GM23338 (cell line): Measurements from ENCODE around the gene IFIT1B. TPM values are rescaled to one million over a fixed set of nuclear protein-coding genes. Genes with fewer than 3 reads are reported as not detected.

Source experiments
- ATAC-seq: fragments of 200-7000 bp; cut with Tn5 transposase; 3 replicates; pipeline ENCODE4 v1.9.1; 2020
- DNase-seq: peaks from one replicate; pipeline ENCODE4 v3.0.0-alpha.2; 2015; ENCODE audit warnings: low spot score
- H2AFZ ChIP-seq: fragments of 200-600 bp; sonication (generic); 2 replicates; pipeline ENCODE4 v1.8.0; 2016; ENCODE audit warnings: antibody characterized with exemption, mild to moderate bottlenecking, moderate library complexity
- H3F3A ChIP-seq: fragments of 200-600 bp; sonication (generic); replicated peaks from 2 replicates; pipeline ENCODE4 v1.8.0; 2017; ENCODE audit warnings: antibody characterized with exemption, mixed run types, low read depth
- H3K27ac ChIP-seq: fragments of 200-600 bp; sonication (generic); 2 replicates; pipeline ENCODE4 v1.6.1; 2016; ENCODE audit warnings: low read depth
- H3K27me3 ChIP-seq: fragments of 200-600 bp; sonication (generic); 2 replicates; pipeline ENCODE4 v1.8.0; 2016; ENCODE audit warnings: mild to moderate bottlenecking, mixed run types, moderate library complexity; ENCODE audit not compliant: insufficient read depth
- H3K36me3 ChIP-seq: fragments of 200-600 bp; sonication (generic); 2 replicates; pipeline ENCODE4 v1.8.0; 2016; ENCODE audit warnings: mild to moderate bottlenecking; ENCODE audit not compliant: insufficient read depth
- H3K4me1 ChIP-seq: fragments of 200-600 bp; sonication (generic); 2 replicates; pipeline ENCODE4 v1.8.0; 2016; ENCODE audit warnings: mild to moderate bottlenecking, moderate library complexity; ENCODE audit not compliant: insufficient read depth
- H3K4me2 ChIP-seq: fragments of 200-600 bp; sonication (generic); 2 replicates; pipeline ENCODE4 v1.7.1; 2017; ENCODE audit warnings: mixed run types
- H3K4me3 ChIP-seq: fragments of 200-600 bp; sonication (generic); 2 replicates; pipeline ENCODE4 v1.6.1; 2016; ENCODE audit warnings: mixed run types
- H3K79me2 ChIP-seq: fragments of 200-600 bp; sonication (generic); replicated peaks from 2 replicates; pipeline ENCODE4 v1.8.0; 2017; ENCODE audit warnings: mild to moderate bottlenecking; ENCODE audit not compliant: insufficient read depth
- H3K9me2 ChIP-seq: fragments of 200-600 bp; sonication (generic); 2 replicates; pipeline ENCODE4 v1.8.0; 2017; ENCODE audit not compliant: insufficient read depth
- H4K20me1 ChIP-seq: fragments of 200-600 bp; sonication (generic); replicated peaks from 2 replicates; pipeline ENCODE4 v1.8.0; 2017; ENCODE audit warnings: mild to moderate bottlenecking; ENCODE audit not compliant: insufficient read depth
- H3K27ac Mint-ChIP-seq: 2 replicates; pipeline ENCODE4 v1.8.0; 2020; ENCODE audit warnings: inconsistent platforms, mild to moderate bottlenecking, moderate library complexity, mixed read lengths
- H3K27me3 Mint-ChIP-seq: 3 replicates; pipeline ENCODE4 v1.8.0; 2022; ENCODE audit warnings: low read depth, mild to moderate bottlenecking, moderate library complexity, mixed read lengths, inconsistent platforms; ENCODE audit not compliant: insufficient read depth, poor library complexity
- H3K36me3 Mint-ChIP-seq: 3 replicates; pipeline ENCODE4 v1.8.0; 2021; ENCODE audit warnings: low read depth, mild to moderate bottlenecking, inconsistent platforms, moderate library complexity, mixed read lengths
- H3K4me1 Mint-ChIP-seq: 3 replicates; pipeline ENCODE4 v1.8.0; 2020; ENCODE audit warnings: mild to moderate bottlenecking, inconsistent platforms, mixed read lengths
- H3K4me3 Mint-ChIP-seq: 3 replicates; pipeline ENCODE4 v1.8.0; 2021; ENCODE audit warnings: moderate library complexity, mild to moderate bottlenecking, inconsistent platforms, mixed read lengths
- H3K9me3 Mint-ChIP-seq: 3 replicates; pipeline ENCODE4 v1.8.0; 2020; ENCODE audit warnings: moderate library complexity, mild to moderate bottlenecking, inconsistent platforms, mixed read lengths
- CREB1 ChIP-seq: fragments of 250-450 bp; sonication (Bioruptor Pico); IDR thresholded peaks from 2 replicates; pipeline ENCODE4 v1.5.0; 2020; ENCODE audit warnings: low read depth, mild to moderate bottlenecking, moderate library complexity
- EZH2 ChIP-seq: fragments of 200-600 bp; sonication (generic); IDR thresholded peaks from one replicate; pipeline ENCODE4 v1.8.0; 2017; ENCODE audit warnings: antibody characterized with exemption, mild to moderate bottlenecking, low read depth; ENCODE audit not compliant: unreplicated experiment
- EZH2phosphoT487 ChIP-seq: fragments of 200-600 bp; sonication (generic); IDR thresholded peaks from one replicate; pipeline ENCODE4 v1.8.1; 2018; ENCODE audit warnings: antibody characterized with exemption; ENCODE audit not compliant: unreplicated experiment
- NANOG ChIP-seq: IDR thresholded peaks from 2 replicates; pipeline ENCODE4 v1.6.1; 2016; ENCODE audit warnings: antibody characterized with exemption, borderline replicate concordance
- POLR2AphosphoS5 ChIP-seq: IDR thresholded peaks from 2 replicates; pipeline ENCODE4 v1.6.1; 2016; ENCODE audit warnings: antibody characterized with exemption, low read depth
- STAT1 ChIP-seq: IDR thresholded peaks from one replicate; pipeline ENCODE4 v1.6.1; 2016; ENCODE audit warnings: antibody characterized with exemption; ENCODE audit not compliant: unreplicated experiment
- ZNF114 ChIP-seq: fragments of 250-450 bp; sonication (Bioruptor Pico); IDR thresholded peaks from 2 replicates; pipeline ENCODE4 v1.5.0; 2020; ENCODE audit warnings: mild to moderate bottlenecking, moderate library complexity
- ZNF331 ChIP-seq: fragments of 250-450 bp; sonication (Bioruptor Pico); IDR thresholded peaks from 2 replicates; pipeline ENCODE4 v1.5.0; 2020; ENCODE audit warnings: low read depth, mild to moderate bottlenecking, moderate library complexity
- polyA plus RNA-seq: library from polyadenylated mRNA; unstranded; fragments of >200 nt; fragmentation: Nextera tagmentation; extraction: Ambion mirVana; gene quantifications from 2 replicates; pipeline ENCODE4 v1.2.1, GENCODE V29; 2016
- total RNA-seq: library from RNA; depleted of rRNA; stranded (reverse); fragments of >200 nt; shearing (Covaris generic); gene quantifications from 2 replicates; pipeline ENCODE4 v1.2.3, GENCODE V29; 2014
- TF ChIP-seq, protein P1 (sequence below): IDR thresholded peaks from one replicate; pipeline ENCODE4 v1.6.1; 2018; ENCODE audit warnings: antibody characterized with exemption; ENCODE audit not compliant: unreplicated experiment
- TF ChIP-seq, protein P2 (sequence below): IDR thresholded peaks from 2 replicates; pipeline ENCODE4 v1.6.1; 2016; ENCODE audit warnings: antibody characterized with exemption
- TF ChIP-seq, protein P3 (sequence below), 2 experiments: fragments of 200-600 bp in 1 of 2; sonication (generic) in 1 of 2; conservative IDR thresholded peaks; 2 replicates each; pipeline versions ENCODE4 v1.5.1 to v1.6.1; 2016 to 2017; ENCODE audit warnings: antibody characterized with exemption in 2 of 2, low read depth in 2 of 2, mild to moderate bottlenecking in 2 of 2, moderate library complexity in 1 of 2
- TF ChIP-seq, protein P4 (sequence below): fragments of 250-450 bp; sonication (Bioruptor Pico); IDR thresholded peaks from 2 replicates; pipeline ENCODE4 v1.5.0; 2020; ENCODE audit warnings: mild to moderate bottlenecking, moderate library complexity

The IFIT1B gene
- total and polyA plus RNA-seq, 2 experiments from 2014 or later = 0.10 TPM; not detected in 1

DNA sequence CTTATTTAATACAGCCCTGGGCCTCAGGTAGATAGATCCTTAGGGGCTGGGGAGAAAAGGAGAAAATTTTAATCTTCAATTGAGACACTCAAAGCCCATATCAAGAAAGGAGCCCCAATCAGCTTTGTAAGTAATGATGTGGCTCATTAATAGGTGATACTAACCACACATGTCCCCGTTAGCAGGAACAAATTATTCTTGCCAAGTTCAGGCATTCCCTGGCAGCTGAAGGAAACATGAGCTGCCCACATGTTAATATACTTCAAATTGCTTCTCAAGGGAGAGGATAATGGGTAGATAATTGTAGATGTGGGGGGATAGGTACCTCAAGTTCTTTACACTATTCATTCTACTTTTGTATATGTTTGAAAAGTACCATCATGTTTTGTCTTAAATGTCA, 51.0 kb downstream of the IFIT1B start (continued):
- TF ChIP-seq, protein P1, sequence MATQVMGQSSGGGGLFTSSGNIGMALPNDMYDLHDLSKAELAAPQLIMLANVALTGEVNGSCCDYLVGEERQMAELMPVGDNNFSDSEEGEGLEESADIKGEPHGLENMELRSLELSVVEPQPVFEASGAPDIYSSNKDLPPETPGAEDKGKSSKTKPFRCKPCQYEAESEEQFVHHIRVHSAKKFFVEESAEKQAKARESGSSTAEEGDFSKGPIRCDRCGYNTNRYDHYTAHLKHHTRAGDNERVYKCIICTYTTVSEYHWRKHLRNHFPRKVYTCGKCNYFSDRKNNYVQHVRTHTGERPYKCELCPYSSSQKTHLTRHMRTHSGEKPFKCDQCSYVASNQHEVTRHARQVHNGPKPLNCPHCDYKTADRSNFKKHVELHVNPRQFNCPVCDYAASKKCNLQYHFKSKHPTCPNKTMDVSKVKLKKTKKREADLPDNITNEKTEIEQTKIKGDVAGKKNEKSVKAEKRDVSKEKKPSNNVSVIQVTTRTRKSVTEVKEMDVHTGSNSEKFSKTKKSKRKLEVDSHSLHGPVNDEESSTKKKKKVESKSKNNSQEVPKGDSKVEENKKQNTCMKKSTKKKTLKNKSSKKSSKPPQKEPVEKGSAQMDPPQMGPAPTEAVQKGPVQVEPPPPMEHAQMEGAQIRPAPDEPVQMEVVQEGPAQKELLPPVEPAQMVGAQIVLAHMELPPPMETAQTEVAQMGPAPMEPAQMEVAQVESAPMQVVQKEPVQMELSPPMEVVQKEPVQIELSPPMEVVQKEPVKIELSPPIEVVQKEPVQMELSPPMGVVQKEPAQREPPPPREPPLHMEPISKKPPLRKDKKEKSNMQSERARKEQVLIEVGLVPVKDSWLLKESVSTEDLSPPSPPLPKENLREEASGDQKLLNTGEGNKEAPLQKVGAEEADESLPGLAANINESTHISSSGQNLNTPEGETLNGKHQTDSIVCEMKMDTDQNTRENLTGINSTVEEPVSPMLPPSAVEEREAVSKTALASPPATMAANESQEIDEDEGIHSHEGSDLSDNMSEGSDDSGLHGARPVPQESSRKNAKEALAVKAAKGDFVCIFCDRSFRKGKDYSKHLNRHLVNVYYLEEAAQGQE = no peak
- TF ChIP-seq ZNF114 (no peak), STAT1 (no peak)

DNA sequence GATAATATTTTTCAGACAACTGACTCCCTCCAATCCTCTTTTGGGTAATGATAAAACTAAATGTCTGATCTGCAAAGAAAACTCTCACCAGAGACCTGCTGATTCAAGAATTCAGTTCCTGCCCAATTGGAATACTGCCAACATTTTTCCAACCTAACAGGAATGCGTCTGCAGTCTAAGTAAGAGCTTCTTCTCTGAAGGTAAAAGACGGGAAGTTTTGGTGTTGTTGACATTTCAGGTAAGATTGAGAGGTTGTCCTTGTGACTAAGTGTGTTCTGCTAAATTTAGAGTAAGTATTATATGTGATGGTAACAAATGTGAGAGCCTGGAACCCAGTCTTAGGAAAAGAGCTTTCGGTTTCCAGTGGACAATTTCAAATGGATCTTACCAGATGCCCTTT, 54.1 kb downstream of the IFIT1B start:
- Histone ChIP-seq H3K36me3 (no peaks in the 10 kb centered on the region), H3K4me1 (peaks cover 24% of the 10 kb centered on the region), H3K4me2 (no peak overlapping the region), H3K9me2 (no peaks in the 10 kb centered on the region), H3K79me2 (no peaks in the 10 kb centered on the region), H4K20me1 (no peaks in the 10 kb centered on the region), H3K27ac (no peak overlapping the region), H3K4me3 (no peak overlapping the region), H2AFZ (no peak overlapping the region), H3F3A (no peaks in the 10 kb centered on the region), H3K27me3 (no peaks in the 10 kb centered on the region)
- H3K4me3 Mint-ChIP-seq = no peak overlapping the region
- DNase-seq = no peak
- H3K4me1 Mint-ChIP-seq = peaks cover 45% of the 10 kb centered on the region
- H3K36me3 Mint-ChIP-seq = no peaks in the 10 kb centered on the region
- H3K27me3 Mint-ChIP-seq = peaks cover 2% of the 10 kb centered on the region
- ATAC-seq = no peak
- no peaks in the 10 kb centered on the region for H3K9me3 Mint-ChIP-seq
- H3K27ac Mint-ChIP-seq = no peak overlapping the region
- TF ChIP-seq, protein P2, sequence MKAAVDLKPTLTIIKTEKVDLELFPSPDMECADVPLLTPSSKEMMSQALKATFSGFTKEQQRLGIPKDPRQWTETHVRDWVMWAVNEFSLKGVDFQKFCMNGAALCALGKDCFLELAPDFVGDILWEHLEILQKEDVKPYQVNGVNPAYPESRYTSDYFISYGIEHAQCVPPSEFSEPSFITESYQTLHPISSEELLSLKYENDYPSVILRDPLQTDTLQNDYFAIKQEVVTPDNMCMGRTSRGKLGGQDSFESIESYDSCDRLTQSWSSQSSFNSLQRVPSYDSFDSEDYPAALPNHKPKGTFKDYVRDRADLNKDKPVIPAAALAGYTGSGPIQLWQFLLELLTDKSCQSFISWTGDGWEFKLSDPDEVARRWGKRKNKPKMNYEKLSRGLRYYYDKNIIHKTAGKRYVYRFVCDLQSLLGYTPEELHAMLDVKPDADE = no peak
- TF ChIP-seq POLR2AphosphoS5 = no peak
- TF ChIP-seq ZNF331 (CRISPR knock-in tag) = no peak
- TF ChIP-seq, protein P3, sequence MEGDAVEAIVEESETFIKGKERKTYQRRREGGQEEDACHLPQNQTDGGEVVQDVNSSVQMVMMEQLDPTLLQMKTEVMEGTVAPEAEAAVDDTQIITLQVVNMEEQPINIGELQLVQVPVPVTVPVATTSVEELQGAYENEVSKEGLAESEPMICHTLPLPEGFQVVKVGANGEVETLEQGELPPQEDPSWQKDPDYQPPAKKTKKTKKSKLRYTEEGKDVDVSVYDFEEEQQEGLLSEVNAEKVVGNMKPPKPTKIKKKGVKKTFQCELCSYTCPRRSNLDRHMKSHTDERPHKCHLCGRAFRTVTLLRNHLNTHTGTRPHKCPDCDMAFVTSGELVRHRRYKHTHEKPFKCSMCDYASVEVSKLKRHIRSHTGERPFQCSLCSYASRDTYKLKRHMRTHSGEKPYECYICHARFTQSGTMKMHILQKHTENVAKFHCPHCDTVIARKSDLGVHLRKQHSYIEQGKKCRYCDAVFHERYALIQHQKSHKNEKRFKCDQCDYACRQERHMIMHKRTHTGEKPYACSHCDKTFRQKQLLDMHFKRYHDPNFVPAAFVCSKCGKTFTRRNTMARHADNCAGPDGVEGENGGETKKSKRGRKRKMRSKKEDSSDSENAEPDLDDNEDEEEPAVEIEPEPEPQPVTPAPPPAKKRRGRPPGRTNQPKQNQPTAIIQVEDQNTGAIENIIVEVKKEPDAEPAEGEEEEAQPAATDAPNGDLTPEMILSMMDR (conservative IDR thresholded peaks at IDR 0.05; ENCODE audit: low read depth in 2 of 2) = no peak
- TF ChIP-seq CREB1 (CRISPR knock-in tag) = no peak
- TF ChIP-seq ZNF114 = no peak
- no peak for TF ChIP-seq EZH2
- TF ChIP-seq STAT1 = no peak
- no peak for TF ChIP-seq NANOG
- no peak for TF ChIP-seq EZH2phosphoT487
- TF ChIP-seq, protein P4, sequence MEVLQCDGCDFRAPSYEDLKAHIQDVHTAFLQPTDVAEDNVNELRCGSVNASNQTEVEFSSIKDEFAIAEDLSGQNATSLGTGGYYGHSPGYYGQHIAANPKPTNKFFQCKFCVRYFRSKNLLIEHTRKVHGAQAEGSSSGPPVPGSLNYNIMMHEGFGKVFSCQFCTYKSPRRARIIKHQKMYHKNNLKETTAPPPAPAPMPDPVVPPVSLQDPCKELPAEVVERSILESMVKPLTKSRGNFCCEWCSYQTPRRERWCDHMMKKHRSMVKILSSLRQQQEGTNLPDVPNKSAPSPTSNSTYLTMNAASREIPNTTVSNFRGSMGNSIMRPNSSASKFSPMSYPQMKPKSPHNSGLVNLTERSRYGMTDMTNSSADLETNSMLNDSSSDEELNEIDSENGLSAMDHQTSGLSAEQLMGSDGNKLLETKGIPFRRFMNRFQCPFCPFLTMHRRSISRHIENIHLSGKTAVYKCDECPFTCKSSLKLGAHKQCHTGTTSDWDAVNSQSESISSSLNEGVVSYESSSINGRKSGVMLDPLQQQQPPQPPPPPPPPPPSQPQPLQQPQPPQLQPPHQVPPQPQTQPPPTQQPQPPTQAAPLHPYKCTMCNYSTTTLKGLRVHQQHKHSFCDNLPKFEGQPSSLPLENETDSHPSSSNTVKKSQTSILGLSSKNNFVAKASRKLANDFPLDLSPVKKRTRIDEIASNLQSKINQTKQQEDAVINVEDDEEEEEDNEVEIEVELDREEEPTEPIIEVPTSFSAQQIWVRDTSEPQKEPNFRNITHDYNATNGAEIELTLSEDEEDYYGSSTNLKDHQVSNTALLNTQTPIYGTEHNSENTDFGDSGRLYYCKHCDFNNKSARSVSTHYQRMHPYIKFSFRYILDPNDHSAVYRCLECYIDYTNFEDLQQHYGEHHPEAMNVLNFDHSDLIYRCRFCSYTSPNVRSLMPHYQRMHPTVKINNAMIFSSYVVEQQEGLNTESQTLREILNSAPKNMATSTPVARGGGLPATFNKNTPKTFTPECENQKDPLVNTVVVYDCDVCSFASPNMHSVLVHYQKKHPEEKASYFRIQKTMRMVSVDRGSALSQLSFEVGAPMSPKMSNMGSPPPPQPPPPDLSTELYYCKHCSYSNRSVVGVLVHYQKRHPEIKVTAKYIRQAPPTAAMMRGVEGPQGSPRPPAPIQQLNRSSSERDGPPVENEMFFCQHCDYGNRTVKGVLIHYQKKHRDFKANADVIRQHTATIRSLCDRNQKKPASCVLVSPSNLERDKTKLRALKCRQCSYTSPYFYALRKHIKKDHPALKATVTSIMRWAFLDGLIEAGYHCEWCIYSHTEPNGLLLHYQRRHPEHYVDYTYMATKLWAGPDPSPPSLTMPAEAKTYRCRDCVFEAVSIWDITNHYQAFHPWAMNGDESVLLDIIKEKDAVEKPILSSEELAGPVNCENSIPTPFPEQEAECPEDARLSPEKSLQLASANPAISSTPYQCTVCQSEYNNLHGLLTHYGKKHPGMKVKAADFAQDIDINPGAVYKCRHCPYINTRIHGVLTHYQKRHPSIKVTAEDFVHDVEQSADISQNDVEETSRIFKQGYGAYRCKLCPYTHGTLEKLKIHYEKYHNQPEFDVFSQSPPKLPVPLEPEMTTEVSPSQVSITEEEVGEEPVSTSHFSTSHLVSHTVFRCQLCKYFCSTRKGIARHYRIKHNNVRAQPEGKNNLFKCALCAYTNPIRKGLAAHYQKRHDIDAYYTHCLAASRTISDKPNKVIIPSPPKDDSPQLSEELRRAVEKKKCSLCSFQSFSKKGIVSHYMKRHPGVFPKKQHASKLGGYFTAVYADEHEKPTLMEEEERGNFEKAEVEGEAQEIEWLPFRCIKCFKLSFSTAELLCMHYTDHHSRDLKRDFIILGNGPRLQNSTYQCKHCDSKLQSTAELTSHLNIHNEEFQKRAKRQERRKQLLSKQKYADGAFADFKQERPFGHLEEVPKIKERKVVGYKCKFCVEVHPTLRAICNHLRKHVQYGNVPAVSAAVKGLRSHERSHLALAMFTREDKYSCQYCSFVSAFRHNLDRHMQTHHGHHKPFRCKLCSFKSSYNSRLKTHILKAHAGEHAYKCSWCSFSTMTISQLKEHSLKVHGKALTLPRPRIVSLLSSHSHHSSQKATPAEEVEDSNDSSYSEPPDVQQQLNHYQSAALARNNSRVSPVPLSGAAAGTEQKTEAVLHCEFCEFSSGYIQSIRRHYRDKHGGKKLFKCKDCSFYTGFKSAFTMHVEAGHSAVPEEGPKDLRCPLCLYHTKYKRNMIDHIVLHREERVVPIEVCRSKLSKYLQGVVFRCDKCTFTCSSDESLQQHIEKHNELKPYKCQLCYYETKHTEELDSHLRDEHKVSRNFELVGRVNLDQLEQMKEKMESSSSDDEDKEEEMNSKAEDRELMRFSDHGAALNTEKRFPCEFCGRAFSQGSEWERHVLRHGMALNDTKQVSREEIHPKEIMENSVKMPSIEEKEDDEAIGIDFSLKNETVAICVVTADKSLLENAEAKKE (CRISPR knock-in tag) = no peak
